H9 (cell line): ENCODE data around the gene LYST. TPM values are rescaled to one million over a fixed set of nuclear protein-coding genes. Genes with fewer than 3 reads are reported as not detected.

Experiments
- DNase-seq: peaks from one replicate; pipeline ENCODE4 v3.0.0-alpha.2; 2017
- H2AFZ ChIP-seq: one replicate; pipeline ENCODE4 v1.6.1; 2013; ENCODE audit warnings: mild to moderate bottlenecking, low read length, control low read depth, moderate library complexity
- H2AK5ac ChIP-seq: 2 replicates; pipeline ENCODE4 v1.6.1; 2013; ENCODE audit warnings: low read length, control low read depth, mixed read lengths; ENCODE audit not compliant: insufficient read length
- H2BK120ac ChIP-seq: one replicate; pipeline ENCODE4 v1.6.1; 2013; ENCODE audit warnings: low read depth, mild to moderate bottlenecking, low read length, control low read depth, inconsistent platforms; ENCODE audit not compliant: poor library complexity, severe bottlenecking
- H2BK12ac ChIP-seq: 2 replicates; pipeline ENCODE4 v1.6.1; 2013; ENCODE audit warnings: low read length, control low read depth, mixed read lengths, low read depth; ENCODE audit not compliant: insufficient read length
- H2BK15ac ChIP-seq: 2 replicates; pipeline ENCODE4 v1.6.1; 2013; ENCODE audit warnings: low read depth, low read length, control low read depth
- H2BK20ac ChIP-seq: one replicate; pipeline ENCODE4 v1.6.1; 2013; ENCODE audit warnings: low read depth, mild to moderate bottlenecking, low read length, control low read depth, inconsistent platforms; ENCODE audit not compliant: poor library complexity, severe bottlenecking
- H2BK5ac ChIP-seq: 2 replicates; pipeline ENCODE4 v1.6.1; 2013; ENCODE audit warnings: low read length, control low read depth, mixed read lengths; ENCODE audit not compliant: insufficient read length
- H3K14ac ChIP-seq: 2 replicates; pipeline ENCODE4 v1.6.1; 2013; ENCODE audit warnings: low read length, control low read depth; ENCODE audit not compliant: insufficient read depth
- H3K18ac ChIP-seq: 2 replicates; pipeline ENCODE4 v1.6.1; 2013; ENCODE audit warnings: low read depth, mild to moderate bottlenecking, mixed read lengths, low read length, control low read depth; ENCODE audit not compliant: insufficient read length
- H3K23ac ChIP-seq: 2 replicates; pipeline ENCODE4 v1.6.1; 2013; ENCODE audit warnings: low read length, control low read depth, mixed read lengths, low read depth; ENCODE audit not compliant: insufficient read length
- H3K23me2 ChIP-seq: 2 replicates; pipeline ENCODE4 v1.6.1; 2013; ENCODE audit warnings: low read depth, mild to moderate bottlenecking, mixed read lengths, low read length, control low read depth; ENCODE audit not compliant: insufficient read length, poor library complexity, severe bottlenecking
- H3K27ac ChIP-seq: 2 replicates; pipeline ENCODE4 v1.5.1; 2013; ENCODE audit warnings: low read length, control low read depth, mixed read lengths, low read depth; ENCODE audit not compliant: insufficient read length
- H3K27me3 ChIP-seq: 2 replicates; pipeline ENCODE4 v1.6.1; 2013; ENCODE audit warnings: low read length, control low read depth, inconsistent platforms; ENCODE audit not compliant: insufficient read depth
- H3K4ac ChIP-seq: 2 replicates; pipeline ENCODE4 v1.6.1; 2013; ENCODE audit warnings: low read depth, mild to moderate bottlenecking, control low read depth, inconsistent platforms, low read length, moderate library complexity
- H3K4me1 ChIP-seq: 2 replicates; pipeline ENCODE4 v1.6.1; 2013; ENCODE audit warnings: low read length, control low read depth, inconsistent platforms; ENCODE audit not compliant: insufficient read depth
- H3K4me2 ChIP-seq: 2 replicates; pipeline ENCODE4 v1.6.1; 2013; ENCODE audit warnings: low read length, control low read depth, mixed read lengths; ENCODE audit not compliant: insufficient read length, insufficient read depth
- H3K56ac ChIP-seq: 2 replicates; pipeline ENCODE4 v1.6.1; 2013; ENCODE audit warnings: low read depth, mild to moderate bottlenecking, mixed read lengths, low read length, control low read depth; ENCODE audit not compliant: insufficient read length
- H3K79me1 ChIP-seq: 2 replicates; pipeline ENCODE4 v1.6.1; 2013; ENCODE audit warnings: low read depth, mild to moderate bottlenecking, moderate library complexity, low read length, control low read depth, inconsistent platforms; ENCODE audit not compliant: insufficient read depth, poor library complexity, severe bottlenecking
- H3K79me2 ChIP-seq: 2 replicates; pipeline ENCODE4 v1.6.1; 2013; ENCODE audit warnings: low read length, control low read depth, inconsistent platforms; ENCODE audit not compliant: insufficient read depth
- H3K9ac ChIP-seq: 2 replicates; pipeline ENCODE4 v1.6.1; 2013; ENCODE audit warnings: low read length, control low read depth, mixed read lengths; ENCODE audit not compliant: insufficient read length; ENCODE audit errors: extremely low read depth
- H3K9me3 ChIP-seq: one replicate; pipeline ENCODE4 v1.6.1; 2013; ENCODE audit warnings: low read depth, low read length, inconsistent platforms; ENCODE audit not compliant: control insufficient read depth
- H3T11ph ChIP-seq: one replicate; pipeline ENCODE4 v1.6.1; 2013; ENCODE audit warnings: mild to moderate bottlenecking, low read length, control low read depth, inconsistent platforms
- H4K20me1 ChIP-seq: one replicate; pipeline ENCODE4 v1.6.1; 2013; ENCODE audit not compliant: control insufficient read depth, insufficient read length, insufficient read depth
- H4K5ac ChIP-seq: 2 replicates; pipeline ENCODE4 v1.6.1; 2013; ENCODE audit warnings: low read depth, mild to moderate bottlenecking, mixed read lengths, low read length, control low read depth; ENCODE audit not compliant: insufficient read length
- H4K8ac ChIP-seq: replicated peaks from 2 replicates; pipeline ENCODE4 v1.6.1; 2013; ENCODE audit warnings: low read length, control low read depth, mixed read lengths, low read depth; ENCODE audit not compliant: insufficient read length
- H4K91ac ChIP-seq: 2 replicates; pipeline ENCODE4 v1.6.1; 2013; ENCODE audit warnings: low read depth, mild to moderate bottlenecking, moderate library complexity, mixed read lengths, low read length, control low read depth; ENCODE audit not compliant: insufficient read length
- H3K27ac Mint-ChIP-seq, 3 experiments: 2 replicates in 2 of 3; 3 replicates in 1 of 3; pipeline ENCODE4 v1.8.0; 2020 to 2021; ENCODE audit warnings: mixed read lengths in 3 of 3, mild to moderate bottlenecking in 1 of 3, moderate library complexity in 1 of 3
- H3K27me3 Mint-ChIP-seq: 2 replicates; pipeline ENCODE4 v1.8.0; 2021; ENCODE audit warnings: low read depth, mild to moderate bottlenecking, moderate library complexity, mixed read lengths
- H3K36me3 Mint-ChIP-seq, 3 experiments: 2 replicates in 2 of 3; 3 replicates in 1 of 3; pipeline ENCODE4 v1.8.0; 2020 to 2021; ENCODE audit warnings: low read depth in 3 of 3, mixed read lengths in 3 of 3; ENCODE audit not compliant: insufficient read depth in 1 of 3
- H3K4me1 Mint-ChIP-seq, 2 experiments: 2 replicates each; pipeline ENCODE4 v1.8.0; 2020; ENCODE audit warnings: mixed read lengths in 2 of 2
- H3K4me3 Mint-ChIP-seq, 2 experiments: 2 replicates in 1 of 2; 3 replicates in 1 of 2; pipeline ENCODE4 v1.8.0; 2020 to 2021; ENCODE audit warnings: mild to moderate bottlenecking in 2 of 2, mixed read lengths in 2 of 2, moderate library complexity in 1 of 2
- H3K9me3 Mint-ChIP-seq, 2 experiments: 2 replicates in 1 of 2; 3 replicates in 1 of 2; pipeline ENCODE4 v1.8.0; 2020; ENCODE audit warnings: mild to moderate bottlenecking in 2 of 2, mixed read lengths in 2 of 2, moderate library complexity in 1 of 2
- WGBS: extraction: QIAGEN DNeasy Blood & Tissue Kit; methylation state at CpG from one replicate; pipeline ENCODE4 v1.1.7; 2013; ENCODE audit warnings: missing lambda C conversion rate, low lambda C conversion rate, mixed read lengths; ENCODE audit not compliant: insufficient read length; ENCODE audit errors: extremely low coverage; 5-methylcytosine and 5-hydroxymethylcytosine counted together
- total RNA-seq: library from RNA; stranded (reverse); gene quantifications from 2 replicates; pipeline ENCODE4 v1.2.1, GENCODE V29; 2021
- TF ChIP-seq, protein P1 (sequence below): fragments of 200-600 bp; sonication (generic); conservative IDR thresholded peaks from 3 replicates; pipeline ENCODE4 v1.8.0; 2021; ENCODE audit warnings: antibody characterized with exemption, mild to moderate bottlenecking

Gene LYST
- total RNA-seq, 1 experiment from 2014 or later, result 0.13 TPM

DNA sequence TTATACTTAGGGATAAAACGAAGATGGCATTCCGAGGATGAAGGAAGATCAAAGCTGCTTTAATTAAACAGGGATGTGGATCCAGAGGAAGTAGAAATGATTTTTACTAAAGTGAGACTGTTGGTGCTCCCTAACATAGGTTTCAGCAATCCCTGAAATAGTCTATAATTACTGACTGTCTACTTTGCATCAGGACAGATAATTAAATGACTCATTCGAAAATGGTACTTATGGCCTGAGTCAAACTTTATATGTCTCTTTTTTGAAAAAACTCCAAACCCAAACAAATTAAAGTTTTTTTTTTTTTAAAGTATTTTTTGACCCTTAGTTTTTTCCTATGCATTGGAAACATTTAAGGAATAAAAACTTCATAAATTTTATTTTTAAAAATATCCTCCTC, 90.3 kb downstream of the LYST start:
- Histone ChIP-seq H3K27me3 (no peaks in the 10 kb centered on the region), H3K9ac (no peak overlapping the region), H2BK12ac (no peak overlapping the region), H3K79me2 (no peaks in the 10 kb centered on the region), H4K8ac (no peak overlapping the region), H3K9me3 (no peaks in the 10 kb centered on the region), H3K23ac (no peak overlapping the region), H2BK15ac (no peak overlapping the region), H4K5ac (no peak overlapping the region), H3K4ac (no peak overlapping the region), H3K56ac (no peak overlapping the region), H3K79me1 (no peaks in the 10 kb centered on the region), H3K27ac (no peak overlapping the region), H4K20me1 (no peaks in the 10 kb centered on the region), H2AK5ac (no peak overlapping the region), H4K91ac (no peak overlapping the region), H2BK120ac (no peak overlapping the region), H2BK20ac (no peak overlapping the region), H3K4me2 (no peak overlapping the region), H3K4me1 (no peaks in the 10 kb centered on the region), H3K14ac (no peak overlapping the region), H2AFZ (no peak overlapping the region), H3K23me2 (no peaks in the 10 kb centered on the region), H3K18ac (no peak overlapping the region), H3T11ph (no peak overlapping the region), H2BK5ac (no peak overlapping the region)
- Mint-ChIP-seq H3K36me3 (no peaks in the 10 kb centered on the region), H3K27ac (no peak overlapping the region), H3K9me3 (no peaks in the 10 kb centered on the region), H3K4me1 (peaks cover 9 to 14% of the 10 kb centered on the region in 2 experiments), H3K4me3 (no peak overlapping the region), H3K27me3 (no peaks in the 10 kb centered on the region)
- no peak for DNase-seq
- no CpG with 5 or more reads among the region's 3 CpGs for WGBS
- TF ChIP-seq, protein P1, sequence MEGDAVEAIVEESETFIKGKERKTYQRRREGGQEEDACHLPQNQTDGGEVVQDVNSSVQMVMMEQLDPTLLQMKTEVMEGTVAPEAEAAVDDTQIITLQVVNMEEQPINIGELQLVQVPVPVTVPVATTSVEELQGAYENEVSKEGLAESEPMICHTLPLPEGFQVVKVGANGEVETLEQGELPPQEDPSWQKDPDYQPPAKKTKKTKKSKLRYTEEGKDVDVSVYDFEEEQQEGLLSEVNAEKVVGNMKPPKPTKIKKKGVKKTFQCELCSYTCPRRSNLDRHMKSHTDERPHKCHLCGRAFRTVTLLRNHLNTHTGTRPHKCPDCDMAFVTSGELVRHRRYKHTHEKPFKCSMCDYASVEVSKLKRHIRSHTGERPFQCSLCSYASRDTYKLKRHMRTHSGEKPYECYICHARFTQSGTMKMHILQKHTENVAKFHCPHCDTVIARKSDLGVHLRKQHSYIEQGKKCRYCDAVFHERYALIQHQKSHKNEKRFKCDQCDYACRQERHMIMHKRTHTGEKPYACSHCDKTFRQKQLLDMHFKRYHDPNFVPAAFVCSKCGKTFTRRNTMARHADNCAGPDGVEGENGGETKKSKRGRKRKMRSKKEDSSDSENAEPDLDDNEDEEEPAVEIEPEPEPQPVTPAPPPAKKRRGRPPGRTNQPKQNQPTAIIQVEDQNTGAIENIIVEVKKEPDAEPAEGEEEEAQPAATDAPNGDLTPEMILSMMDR, result no peak
